Nucleus accumbens (tissue), 56 donors: ENCODE measurements around the gene FAM13A.

Experiments used
- DNase-seq, 56 donors: peaks; one replicate each; lab custom pipeline; 2025; lab: John Stamatoyannopoulos, UW

Gene FAM13A

DNA sequence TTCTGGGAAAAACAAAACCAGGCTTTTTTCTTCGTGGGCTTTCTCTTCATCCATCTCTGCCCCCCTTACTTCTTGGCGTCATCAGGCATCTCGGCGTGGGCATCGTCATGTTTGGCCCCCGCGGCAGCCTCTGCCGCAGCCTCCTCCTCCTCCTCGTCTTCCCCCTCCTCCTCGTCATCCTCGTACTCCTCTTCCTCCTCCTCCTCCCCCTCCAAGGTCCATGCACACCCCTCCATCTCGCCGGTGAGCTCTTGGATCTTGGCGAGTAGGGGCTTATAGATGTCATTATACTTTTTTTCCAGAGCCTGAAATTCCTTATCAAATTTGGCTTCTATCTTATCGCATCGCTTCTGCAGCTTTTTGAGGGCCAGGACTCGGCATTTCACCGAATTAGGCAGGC lies 359.8 kb downstream of the FAM13A start:
- DNase-seq = peak in 17 of 56 donors; percentile 6 to 57 (median 25)

DNA sequence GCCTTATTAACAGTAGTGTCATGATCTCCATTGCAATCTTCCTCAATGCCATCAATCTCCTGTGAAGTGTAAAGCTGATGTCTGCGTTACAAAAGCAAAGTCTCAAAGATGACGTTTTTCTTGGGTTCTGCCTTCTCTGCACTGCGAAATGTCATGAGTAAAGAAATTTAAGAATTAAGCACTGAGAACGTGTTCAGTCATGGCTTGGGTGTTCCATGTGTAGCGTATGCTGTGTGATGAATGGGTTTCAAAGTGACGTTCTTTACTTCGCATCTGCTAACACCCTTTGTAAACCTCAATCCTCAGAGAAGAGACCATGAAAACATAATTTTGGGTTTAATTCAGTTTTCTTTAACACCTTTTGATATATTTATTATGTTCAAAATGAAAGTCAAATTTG lies 360.4 kb downstream of the FAM13A start:
- DNase-seq = no peak

DNA sequence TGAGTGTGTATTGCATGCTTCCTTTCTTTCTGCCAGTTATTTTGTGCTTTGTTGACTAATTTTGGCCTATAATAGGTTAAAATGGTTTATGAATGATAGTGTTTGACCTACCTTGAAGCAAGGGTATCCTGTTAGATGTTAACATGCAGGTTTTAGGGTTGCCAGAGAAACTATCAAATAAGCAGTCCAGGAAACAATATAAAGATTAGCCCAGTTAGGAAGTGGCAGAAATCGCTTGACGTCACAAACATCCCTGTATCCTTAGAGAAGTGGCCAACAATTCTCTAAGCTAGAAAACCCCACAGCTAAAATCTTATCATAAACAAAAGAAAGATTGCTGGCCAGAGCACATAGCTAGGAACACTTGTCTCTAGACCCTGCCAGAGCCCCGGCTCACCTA lies 363.2 kb downstream of the FAM13A start:
- no peak for DNase-seq

DNA sequence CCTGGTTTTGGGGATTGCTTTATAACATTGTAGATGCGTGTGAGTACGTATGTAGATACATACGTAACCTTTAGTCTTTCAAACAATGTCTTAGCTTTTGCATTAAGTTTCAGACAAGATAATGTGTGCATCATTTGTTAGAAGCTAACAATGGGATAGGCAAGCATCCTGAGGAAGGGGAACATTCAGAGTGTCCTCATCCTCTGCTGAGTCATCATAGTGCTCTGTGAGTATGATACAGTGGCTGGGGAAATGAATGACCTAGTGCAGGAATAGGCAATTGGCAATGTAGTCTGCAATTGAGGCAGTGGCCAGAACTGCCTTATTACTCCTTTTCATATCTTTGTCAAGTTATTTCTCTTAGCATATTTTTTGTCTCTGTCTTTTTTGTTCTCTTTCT lies 366.6 kb downstream of the FAM13A start:
- DNase-seq = peak in 1 of 56 donors; percentile 15

DNA sequence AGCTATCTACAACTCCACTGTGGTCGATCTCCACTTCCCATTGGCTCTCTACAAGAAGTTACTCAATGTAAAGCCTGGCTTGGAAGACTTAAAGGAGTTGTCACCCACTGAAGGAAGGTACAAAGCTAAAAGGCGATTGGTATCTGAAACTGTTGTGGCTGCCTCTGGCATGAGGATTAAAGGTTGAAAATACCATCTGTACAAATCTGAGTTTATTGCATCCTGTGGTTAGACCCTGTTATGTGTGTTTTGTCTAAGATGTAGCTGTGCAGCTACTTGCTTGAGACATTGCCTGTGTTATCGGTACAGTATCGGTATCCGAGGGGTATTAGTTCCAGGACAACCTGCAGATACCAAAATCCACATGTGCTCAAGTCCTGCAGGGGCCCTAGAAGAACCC lies 375.8 kb downstream of the FAM13A start:
- no peak for DNase-seq
